GM21515 (cell line): ENCODE measurements around the gene SLC13A5.
"Not testable (repeated sequence)": the region's sequence is repeated elsewhere in the genome, so short reads cannot be mapped to it uniquely, and the experiment has no call there.

Experiments used
- ATAC-seq: cut with Tn5 transposase; IDR thresholded peaks from one replicate; pipeline ENCODE4 v1.9.1; 2021; ENCODE audit not compliant: unreplicated experiment

SLC13A5 gene

GRCh38 chr17:6666557-6666956, 46.6 kb downstream of the SLC13A5 start:
- no peak for ATAC-seq

- ATAC-seq = no peak
These were observed 47.1 kb downstream of the SLC13A5 start for GRCh38 chr17:6666077-6666521.

GRCh38 chr17:6663200-6663599, 50.0 kb downstream of the SLC13A5 start:
- ATAC-seq = not testable (repeated sequence)

GRCh38 chr17:6661464-6661848, 51.7 kb downstream of the SLC13A5 start:
- no peak for ATAC-seq

- ATAC-seq = peak; percentile 73
These were observed 52.2 kb downstream of the SLC13A5 start for GRCh38 chr17:6660805-6661463.

GRCh38 chr17:6660101-6660500, 53.1 kb downstream of the SLC13A5 start:
- no peak for ATAC-seq

GRCh38 chr17:6658411-6658810, 54.8 kb downstream of the SLC13A5 start:
- not testable (repeated sequence) for ATAC-seq

GRCh38 chr17:6657633-6658287, 55.4 kb downstream of the SLC13A5 start:
- no peak for ATAC-seq

GRCh38 chr17:6656797-6657632, 56.2 kb downstream of the SLC13A5 start:
- not testable (repeated sequence) for ATAC-seq

- not testable (repeated sequence) for ATAC-seq
These were observed 57.3 kb downstream of the SLC13A5 start for GRCh38 chr17:6655732-6656361.

GRCh38 chr17:6654841-6655731, 58.1 kb downstream of the SLC13A5 start:
- ATAC-seq = no peak

GRCh38 chr17:6651919-6652452, 61.2 kb downstream of the SLC13A5 start:
- ATAC-seq = peak; percentile 1

- ATAC-seq = peak; percentile 76
These were observed 61.7 kb downstream of the SLC13A5 start, which contains the start of the genes C17orf100 and MED31 for GRCh38 chr17:6651354-6651918. Gene C17orf100 (plus strand): TSS chr17:6651762. CDS start chr17:6651914, 152 bp downstream. Gene MED31 (minus strand): TSS chr17:6651605. CDS start chr17:6651528, 77 bp downstream.

- no peak for ATAC-seq
These were observed 65.0 kb downstream of the SLC13A5 start for GRCh38 chr17:6648181-6648580.

GRCh38 chr17:6643451-6644125, 69.6 kb downstream of the SLC13A5 start:
- ATAC-seq = no peak

- ATAC-seq = no peak
These were observed 70.6 kb downstream of the SLC13A5 start for GRCh38 chr17:6642592-6642991.

- peak; percentile 1 for ATAC-seq
These were observed 71.8 kb downstream of the SLC13A5 start for GRCh38 chr17:6641247-6641863.

- ATAC-seq = peak; percentile 84
These were observed 72.5 kb downstream of the SLC13A5 start, which contains the start of the genes KIAA0753 and TXNDC17 for GRCh38 chr17:6640536-6641246. Gene KIAA0753 (minus strand): TSS chr17:6640711. CDS start chr17:6635103, 5,608 bp downstream. Gene TXNDC17 (plus strand): TSS chr17:6641060. CDS start chr17:6641083, 23 bp downstream.
